H1 (cell line): ENCODE measurements around the gene RALGDS. TPM values are rescaled to one million over a fixed set of nuclear protein-coding genes. Genes with fewer than 3 reads are reported as not detected.

Experiments
- CTCF ChIA-PET: fragments of 300-600 bp; sonication (Branson Sonifier 250); formaldehyde crosslinking; loops from one replicate; lab custom pipeline; 2021; ENCODE audit not compliant: partially characterized antibody; lab: Charles Lee
- POLR2A ChIA-PET: fragments of 300-600 bp; sonication (Branson Sonifier 250); formaldehyde crosslinking; loops from one replicate; lab custom pipeline; 2021; ENCODE audit warnings: inconsistent platforms; ENCODE audit not compliant: partially characterized antibody; lab: Charles Lee
- DNase-seq, 2 experiments: peaks; one replicate each; pipeline versions ENCODE4 v3.0.0 to v3.0.0-alpha.2; 2010 to 2022; ENCODE audit warnings: low spot score in 2 of 2, low read depth in 1 of 2, mixed read lengths in 1 of 2
- FAIRE-seq: peaks from 2 replicates; lab custom pipeline; 2011; peaks lifted over from hg19 to GRCh38; lab: Jason Lieb, UNC
- H2AFZ ChIP-seq: 2 replicates; pipeline ENCODE4 v1.8.1; 2012; ENCODE audit warnings: low read length, inconsistent platforms
- H2AK5ac ChIP-seq: 2 replicates; pipeline ENCODE4 v1.6.1; 2013; ENCODE audit warnings: low read depth, low read length
- H2BK120ac ChIP-seq: replicated peaks from 2 replicates; pipeline ENCODE3; 2013; ENCODE audit warnings: low read depth, low read length, inconsistent platforms
- H2BK12ac ChIP-seq: 2 replicates; pipeline ENCODE4 v1.6.1; 2013; ENCODE audit warnings: low read depth, low read length
- H2BK15ac ChIP-seq: 2 replicates; pipeline ENCODE4 v1.6.1; 2013; ENCODE audit warnings: low read length
- H2BK20ac ChIP-seq: 2 replicates; pipeline ENCODE4 v1.6.1; 2013; ENCODE audit warnings: low read length
- H2BK5ac ChIP-seq: 2 replicates; pipeline ENCODE4 v1.6.1; 2013; ENCODE audit warnings: low read depth, low read length
- H3K14ac ChIP-seq: 2 replicates; pipeline ENCODE4 v1.6.1; 2013; ENCODE audit warnings: inconsistent platforms; ENCODE audit not compliant: insufficient read length
- H3K18ac ChIP-seq: 2 replicates; pipeline ENCODE4 v1.6.1; 2013; ENCODE audit warnings: low read length; ENCODE audit errors: extremely low read depth
- H3K23ac ChIP-seq: 2 replicates; pipeline ENCODE4 v1.6.1; 2013; ENCODE audit warnings: inconsistent platforms; ENCODE audit not compliant: insufficient read length
- H3K23me2 ChIP-seq: 2 replicates; pipeline ENCODE4 v1.6.1; 2013; ENCODE audit warnings: low read depth, low read length
- H3K27ac ChIP-seq: 2 replicates; pipeline ENCODE4 v1.6.1; 2011; ENCODE audit warnings: low read depth, low read length, inconsistent platforms
- H3K27me3 ChIP-seq, 4 experiments: replicated peaks in 1 of 4; 1 replicate in 1 of 4; 2 replicates in 3 of 4; pipeline versions ENCODE4 v1.6.1 to v1.8.1; 2011 to 2013; ENCODE audit warnings: low read length in 3 of 4, mild to moderate bottlenecking in 3 of 4, inconsistent platforms in 2 of 4, mixed read lengths in 2 of 4, moderate library complexity in 1 of 4; ENCODE audit not compliant: control insufficient read depth in 3 of 4, insufficient read depth in 3 of 4; ENCODE audit errors: extremely low read depth in 1 of 4
- H3K36me3 ChIP-seq, 4 experiments: 2 replicates each; pipeline versions ENCODE4 v1.6.1 to v1.8.1; 2011 to 2013; ENCODE audit warnings: mild to moderate bottlenecking in 4 of 4, low read length in 3 of 4, moderate library complexity in 2 of 4, control low read depth in 1 of 4, inconsistent platforms in 1 of 4; ENCODE audit not compliant: insufficient read depth in 4 of 4, control insufficient read depth in 2 of 4
- H3K4ac ChIP-seq: replicated peaks from 2 replicates; pipeline ENCODE3; 2013; ENCODE audit warnings: low read length, low read depth, mixed read lengths, inconsistent platforms; ENCODE audit not compliant: insufficient read length
- H3K4me1 ChIP-seq, 4 experiments: replicated peaks in 1 of 4; 1 replicate in 1 of 4; 2 replicates in 3 of 4; pipeline versions ENCODE4 v1.6.1 to v1.8.1; 2011 to 2013; ENCODE audit warnings: low read length in 3 of 4, inconsistent platforms in 2 of 4, mixed read lengths in 1 of 4; ENCODE audit not compliant: insufficient read depth in 4 of 4, control insufficient read depth in 3 of 4
- H3K4me2 ChIP-seq, 2 experiments: 2 replicates each; pipeline versions ENCODE4 v1.6.1 to v1.8.1; 2011 to 2013; ENCODE audit warnings: low read depth in 2 of 2, low read length in 2 of 2, control low read depth in 1 of 2, inconsistent platforms in 1 of 2, mild to moderate bottlenecking in 1 of 2; ENCODE audit not compliant: insufficient read depth in 1 of 2
- H3K4me3 ChIP-seq, 4 experiments: fragments of 200-600, 300-600 bp in 1 of 4; sonication (generic), shearing (Covaris generic), sonication (Bioruptor Twin) in 1 of 4; 2 replicates each; pipeline versions ENCODE4 v1.5.1 to v1.8.1; 2011 to 2016; ENCODE audit warnings: low read length in 4 of 4, low read depth in 3 of 4, control low read depth in 2 of 4, inconsistent platforms in 2 of 4, mild to moderate bottlenecking in 2 of 4, mixed read lengths in 1 of 4, moderate library complexity in 1 of 4; ENCODE audit not compliant: insufficient read depth in 2 of 4; ENCODE audit errors: extremely low read depth in 1 of 4
- H3K56ac ChIP-seq: replicated peaks from 2 replicates; pipeline ENCODE3; 2013; ENCODE audit warnings: low read depth, mild to moderate bottlenecking, mixed read lengths, low read length, inconsistent platforms; ENCODE audit not compliant: insufficient read length
- H3K79me1 ChIP-seq: 2 replicates; pipeline ENCODE4 v1.6.1; 2013; ENCODE audit warnings: low read depth, low read length, control low read depth
- H3K79me2 ChIP-seq, 2 experiments: 2 replicates each; pipeline versions ENCODE4 v1.6.1 to v1.8.1; 2012 to 2013; ENCODE audit warnings: low read length in 2 of 2, mild to moderate bottlenecking in 2 of 2, inconsistent platforms in 1 of 2; ENCODE audit not compliant: insufficient read depth in 2 of 2, control insufficient read depth in 1 of 2
- H3K9ac ChIP-seq, 4 experiments: replicated peaks in 1 of 4; 1 replicate in 1 of 4; 2 replicates in 3 of 4; pipeline versions ENCODE4 v1.6.1 to v1.8.1; 2011 to 2013; ENCODE audit warnings: low read depth in 3 of 4, low read length in 3 of 4, control low read depth in 2 of 4, mild to moderate bottlenecking in 2 of 4, moderate library complexity in 2 of 4, inconsistent platforms in 1 of 4; ENCODE audit errors: extremely low read depth in 1 of 4
- H3K9me3 ChIP-seq, 2 experiments: 2 replicates each; pipeline versions ENCODE4 v1.6.1 to v1.8.1; 2012 to 2013; ENCODE audit warnings: mild to moderate bottlenecking in 2 of 2, moderate library complexity in 2 of 2, control low read depth in 1 of 2, inconsistent platforms in 1 of 2, low read depth in 1 of 2, low read length in 1 of 2, mixed read lengths in 1 of 2; ENCODE audit not compliant: insufficient read depth in 2 of 2
- H4K20me1 ChIP-seq, 2 experiments: replicated peaks in 1 of 2; 2 replicates each; pipeline versions ENCODE3 to v1.8.1; 2011 to 2013; ENCODE audit warnings: inconsistent platforms in 2 of 2, low read length in 2 of 2, mild to moderate bottlenecking in 1 of 2; ENCODE audit not compliant: insufficient read depth in 2 of 2, control insufficient read depth in 1 of 2
- H4K5ac ChIP-seq: 2 replicates; pipeline ENCODE4 v1.6.1; 2013; ENCODE audit warnings: low read length, low read depth, mixed read lengths, inconsistent platforms; ENCODE audit not compliant: insufficient read length
- H4K8ac ChIP-seq: 2 replicates; pipeline ENCODE4 v1.8.0; 2013; ENCODE audit warnings: mild to moderate bottlenecking, moderate library complexity, low read length, inconsistent platforms; ENCODE audit not compliant: insufficient read depth; ENCODE audit errors: extremely low read depth
- H4K91ac ChIP-seq: replicated peaks from 2 replicates; pipeline ENCODE3; 2013; ENCODE audit warnings: low read length, mixed read lengths, inconsistent platforms; ENCODE audit not compliant: insufficient read length
- ATF3 ChIP-seq: IDR thresholded peaks from 2 replicates; pipeline ENCODE4 v1.6.1; 2011; ENCODE audit warnings: low read depth, mild to moderate bottlenecking, low read length; ENCODE audit not compliant: insufficient read depth
- BCL11A ChIP-seq, 2 experiments: IDR thresholded peaks; one replicate each; pipeline ENCODE4 v1.6.1; 2011; ENCODE audit warnings: low read depth in 2 of 2, low read length in 2 of 2, mild to moderate bottlenecking in 2 of 2
- CEBPB ChIP-seq: IDR thresholded peaks from 2 replicates; pipeline ENCODE4 v1.6.1; 2012; ENCODE audit warnings: low read depth, low read length
- MAX ChIP-seq: IDR thresholded peaks from 2 replicates; pipeline ENCODE4 v1.6.1; 2012; ENCODE audit warnings: inconsistent platforms
- PHF8 ChIP-seq: fragments of 200-600 bp; sonication (generic); conservative IDR thresholded peaks from 2 replicates; pipeline ENCODE4 v1.7.1; 2012; ENCODE audit warnings: low read depth, mild to moderate bottlenecking, inconsistent platforms, low read length, moderate library complexity
- POU5F1 ChIP-seq: IDR thresholded peaks from 2 replicates; pipeline ENCODE4 v1.6.1; 2011; ENCODE audit warnings: low read depth, mild to moderate bottlenecking, low read length, moderate library complexity
- SAP30 ChIP-seq: fragments of 300-600 bp; sonication (generic); IDR thresholded peaks from 2 replicates; pipeline ENCODE4 v1.7.1; 2012; ENCODE audit warnings: low read length, moderate library complexity, mild to moderate bottlenecking, inconsistent platforms; ENCODE audit not compliant: insufficient read depth, insufficient replicate concordance
- SUZ12 ChIP-seq: fragments of 200-600 bp; sonication (generic); IDR thresholded peaks from 2 replicates; pipeline ENCODE4 v1.6.1; 2012; ENCODE audit warnings: mild to moderate bottlenecking, inconsistent platforms, low read length, moderate library complexity, mixed read lengths
- TBP ChIP-seq: IDR thresholded peaks from 2 replicates; pipeline ENCODE4 v1.6.1; 2011; ENCODE audit warnings: low read depth, low read length, improper control_type of control experiment
- USF2 ChIP-seq: IDR thresholded peaks from 2 replicates; pipeline ENCODE4 v1.6.1; 2011; ENCODE audit warnings: low read length, improper control_type of control experiment
- WGBS, 2 experiments: shearing (Covaris generic) in 1 of 2; methylation state at CpG; one replicate each; pipeline versions ENCODE4 v1.1.6 to v1.1.7; 2013 to 2015; ENCODE audit warnings: low lambda C conversion rate in 2 of 2, mixed read lengths in 2 of 2, inconsistent platforms in 1 of 2, low coverage in 1 of 2, missing lambda C conversion rate in 1 of 2; ENCODE audit not compliant: insufficient replicate concordance in 2 of 2, insufficient coverage in 1 of 2, insufficient read length in 1 of 2; ENCODE audit errors: extremely low coverage in 1 of 2, missing lambda C conversion rate in 1 of 2; 5-methylcytosine and 5-hydroxymethylcytosine counted together
- polyA plus RNA-seq, 7 experiments: library from polyadenylated mRNA; depleted of rRNA in 3 of 7; stranded (reverse) in 5 of 7; unstranded in 2 of 7; fragments of >200 nt in 5 of 7; fragments of 200-250 nt in 2 of 7; gene quantifications; 1 replicate in 5 of 7; 2 replicates in 1 of 7; 4 replicates in 1 of 7; pipeline versions ENCODE4 v1.2.1 to v1.2.3, GENCODE V29; 2011 to 2013; ENCODE audit warnings: missing spikeins in 2 of 7, mixed read lengths in 2 of 7
- total RNA-seq: library from RNA; stranded (reverse); fragmentation: NEBNext Ultra II Directional; extraction: Animal tissue kit (Norgen Biotek cat#: 25700); gene quantifications from 2 replicates; pipeline ENCODE4 v1.2.1, GENCODE V29; 2021

The RALGDS gene
- total and polyA plus RNA-seq, 2 of the 8 experiments (the other 6 are each of a cell fraction or from before 2014, with no cell fraction given), result 14.5 to 25.5 TPM

GRCh38 chr9:133088756-133089155, 32.3 kb downstream of the RALGDS start:
- no peaks in the 10 kb centered on the region for H3K36me3 ChIP-seq
- 88% methylated on average over 7 of the region's 7 CpGs; no CpG with 5 or more reads in 1 of the 2 experiments for WGBS, 2 experiments
- no peak overlapping the region for H2AFZ ChIP-seq
- H3K79me2 ChIP-seq, result no peaks in the 10 kb centered on the region
- no peaks in the 10 kb centered on the region for H3K23me2 ChIP-seq
- H3K4me3 ChIP-seq, result no peak overlapping the region
- no peak overlapping the region for H3K4ac ChIP-seq
- H2BK5ac ChIP-seq, result no peak overlapping the region
- DNase-seq, result no peak
- H2BK12ac ChIP-seq, result no peak overlapping the region; the same call in 1 of the 2 replicates
- ChIA-PET CTCF (interaction anchor here (1.1 to 2.9 kb wide), 5 partner anchors 15 to 241 kb away, joined by 3 to 23 read pairs (median 4); no protein-coding TSS in a partner anchor), POLR2A (no interaction called here)
- no peaks in the 10 kb centered on the region for H3K79me1 ChIP-seq
- no peak overlapping the region for H4K8ac ChIP-seq
- no peak overlapping the region for H3K27ac ChIP-seq
- no peak overlapping the region for H3K14ac ChIP-seq
- H3K9ac ChIP-seq, result no peak overlapping the region
- H4K5ac ChIP-seq, result no peak overlapping the region
- peaks cover 0 to 3% (median 0%) of the 10 kb centered on the region in 4 experiments; a peak in 1 of 7 replicates for H3K27me3 ChIP-seq
- no peak overlapping the region for H3K56ac ChIP-seq
- H3K23ac ChIP-seq, result no peak overlapping the region
- no peak for TF ChIP-seq USF2
- TF ChIP-seq SUZ12, result no peak
- no peak for TF ChIP-seq PHF8
- TF ChIP-seq MAX, result no peak
- no peak for TF ChIP-seq ATF3
- TF ChIP-seq TBP, result no peak
- TF ChIP-seq POU5F1, result no peak
- no peak for TF ChIP-seq BCL11A (IDR thresholded peaks at IDR 0.05; ENCODE audit: low read depth in 2 of 2, low read length in 2 of 2)
- no peak for TF ChIP-seq SAP30
- TF ChIP-seq CEBPB, result no peak
- no peaks in the 10 kb centered on the region for H3K9me3 ChIP-seq
- no peaks in the 10 kb centered on the region for H4K20me1 ChIP-seq
- H2BK20ac ChIP-seq, result no peak overlapping the region
- no peaks in the 10 kb centered on the region for H3K4me1 ChIP-seq
- H2BK120ac ChIP-seq, result no peak overlapping the region
- H3K18ac ChIP-seq, result no peak overlapping the region
- H2AK5ac ChIP-seq, result no peak overlapping the region
- no peak overlapping the region for H3K4me2 ChIP-seq
- FAIRE-seq, result no peak
- H2BK15ac ChIP-seq, result no peak overlapping the region
- H4K91ac ChIP-seq, result no peak overlapping the region
